H1 (cell line): ENCODE measurements around the gene SUCLG2. TPM values are rescaled to one million over a fixed set of nuclear protein-coding genes. Genes with fewer than 3 reads are reported as not detected.

Source experiments
- CTCF ChIA-PET: fragments of 300-600 bp; sonication (Branson Sonifier 250); formaldehyde crosslinking; loops from one replicate; lab custom pipeline; 2021; ENCODE audit not compliant: partially characterized antibody; lab: Charles Lee
- POLR2A ChIA-PET: fragments of 300-600 bp; sonication (Branson Sonifier 250); formaldehyde crosslinking; loops from one replicate; lab custom pipeline; 2021; ENCODE audit warnings: inconsistent platforms; ENCODE audit not compliant: partially characterized antibody; lab: Charles Lee
- DNase-seq, 2 experiments: peaks; one replicate each; pipeline versions ENCODE4 v3.0.0 to v3.0.0-alpha.2; 2010 to 2022; ENCODE audit warnings: low spot score in 2 of 2, low read depth in 1 of 2, mixed read lengths in 1 of 2
- FAIRE-seq: peaks from 2 replicates; lab custom pipeline; 2011; peaks lifted over from hg19 to GRCh38; lab: Jason Lieb, UNC
- H2AFZ ChIP-seq: 2 replicates; pipeline ENCODE4 v1.8.1; 2012; ENCODE audit warnings: low read length, inconsistent platforms
- H2AK5ac ChIP-seq: 2 replicates; pipeline ENCODE4 v1.6.1; 2013; ENCODE audit warnings: low read depth, low read length
- H2BK120ac ChIP-seq: replicated peaks from 2 replicates; pipeline ENCODE3; 2013; ENCODE audit warnings: low read depth, low read length, inconsistent platforms
- H2BK12ac ChIP-seq: 2 replicates; pipeline ENCODE4 v1.6.1; 2013; ENCODE audit warnings: low read depth, low read length
- H2BK15ac ChIP-seq: 2 replicates; pipeline ENCODE4 v1.6.1; 2013; ENCODE audit warnings: low read length
- H2BK20ac ChIP-seq: 2 replicates; pipeline ENCODE4 v1.6.1; 2013; ENCODE audit warnings: low read length
- H2BK5ac ChIP-seq: 2 replicates; pipeline ENCODE4 v1.6.1; 2013; ENCODE audit warnings: low read depth, low read length
- H3K14ac ChIP-seq: 2 replicates; pipeline ENCODE4 v1.6.1; 2013; ENCODE audit warnings: inconsistent platforms; ENCODE audit not compliant: insufficient read length
- H3K18ac ChIP-seq: 2 replicates; pipeline ENCODE4 v1.6.1; 2013; ENCODE audit warnings: low read length; ENCODE audit errors: extremely low read depth
- H3K23ac ChIP-seq: 2 replicates; pipeline ENCODE4 v1.6.1; 2013; ENCODE audit warnings: inconsistent platforms; ENCODE audit not compliant: insufficient read length
- H3K23me2 ChIP-seq: 2 replicates; pipeline ENCODE4 v1.6.1; 2013; ENCODE audit warnings: low read depth, low read length
- H3K27ac ChIP-seq: 2 replicates; pipeline ENCODE4 v1.6.1; 2011; ENCODE audit warnings: low read depth, low read length, inconsistent platforms
- H3K27me3 ChIP-seq, 4 experiments: replicated peaks in 1 of 4; 1 replicate in 1 of 4; 2 replicates in 3 of 4; pipeline versions ENCODE4 v1.6.1 to v1.8.1; 2011 to 2013; ENCODE audit warnings: low read length in 3 of 4, mild to moderate bottlenecking in 3 of 4, inconsistent platforms in 2 of 4, mixed read lengths in 2 of 4, moderate library complexity in 1 of 4; ENCODE audit not compliant: control insufficient read depth in 3 of 4, insufficient read depth in 3 of 4; ENCODE audit errors: extremely low read depth in 1 of 4
- H3K36me3 ChIP-seq, 4 experiments: 2 replicates each; pipeline versions ENCODE4 v1.6.1 to v1.8.1; 2011 to 2013; ENCODE audit warnings: mild to moderate bottlenecking in 4 of 4, low read length in 3 of 4, moderate library complexity in 2 of 4, control low read depth in 1 of 4, inconsistent platforms in 1 of 4; ENCODE audit not compliant: insufficient read depth in 4 of 4, control insufficient read depth in 2 of 4
- H3K4ac ChIP-seq: replicated peaks from 2 replicates; pipeline ENCODE3; 2013; ENCODE audit warnings: low read length, low read depth, mixed read lengths, inconsistent platforms; ENCODE audit not compliant: insufficient read length
- H3K4me1 ChIP-seq, 4 experiments: replicated peaks in 1 of 4; 1 replicate in 1 of 4; 2 replicates in 3 of 4; pipeline versions ENCODE4 v1.6.1 to v1.8.1; 2011 to 2013; ENCODE audit warnings: low read length in 3 of 4, inconsistent platforms in 2 of 4, mixed read lengths in 1 of 4; ENCODE audit not compliant: insufficient read depth in 4 of 4, control insufficient read depth in 3 of 4
- H3K4me2 ChIP-seq, 2 experiments: 2 replicates each; pipeline versions ENCODE4 v1.6.1 to v1.8.1; 2011 to 2013; ENCODE audit warnings: low read depth in 2 of 2, low read length in 2 of 2, control low read depth in 1 of 2, inconsistent platforms in 1 of 2, mild to moderate bottlenecking in 1 of 2; ENCODE audit not compliant: insufficient read depth in 1 of 2
- H3K4me3 ChIP-seq, 4 experiments: fragments of 200-600, 300-600 bp in 1 of 4; sonication (generic), shearing (Covaris generic), sonication (Bioruptor Twin) in 1 of 4; 2 replicates each; pipeline versions ENCODE4 v1.5.1 to v1.8.1; 2011 to 2016; ENCODE audit warnings: low read length in 4 of 4, low read depth in 3 of 4, control low read depth in 2 of 4, inconsistent platforms in 2 of 4, mild to moderate bottlenecking in 2 of 4, mixed read lengths in 1 of 4, moderate library complexity in 1 of 4; ENCODE audit not compliant: insufficient read depth in 2 of 4; ENCODE audit errors: extremely low read depth in 1 of 4
- H3K56ac ChIP-seq: replicated peaks from 2 replicates; pipeline ENCODE3; 2013; ENCODE audit warnings: low read depth, mild to moderate bottlenecking, mixed read lengths, low read length, inconsistent platforms; ENCODE audit not compliant: insufficient read length
- H3K79me1 ChIP-seq: 2 replicates; pipeline ENCODE4 v1.6.1; 2013; ENCODE audit warnings: low read depth, low read length, control low read depth
- H3K79me2 ChIP-seq, 2 experiments: 2 replicates each; pipeline versions ENCODE4 v1.6.1 to v1.8.1; 2012 to 2013; ENCODE audit warnings: low read length in 2 of 2, mild to moderate bottlenecking in 2 of 2, inconsistent platforms in 1 of 2; ENCODE audit not compliant: insufficient read depth in 2 of 2, control insufficient read depth in 1 of 2
- H3K9ac ChIP-seq, 4 experiments: replicated peaks in 1 of 4; 1 replicate in 1 of 4; 2 replicates in 3 of 4; pipeline versions ENCODE4 v1.6.1 to v1.8.1; 2011 to 2013; ENCODE audit warnings: low read depth in 3 of 4, low read length in 3 of 4, control low read depth in 2 of 4, mild to moderate bottlenecking in 2 of 4, moderate library complexity in 2 of 4, inconsistent platforms in 1 of 4; ENCODE audit errors: extremely low read depth in 1 of 4
- H3K9me3 ChIP-seq, 2 experiments: 2 replicates each; pipeline versions ENCODE4 v1.6.1 to v1.8.1; 2012 to 2013; ENCODE audit warnings: mild to moderate bottlenecking in 2 of 2, moderate library complexity in 2 of 2, control low read depth in 1 of 2, inconsistent platforms in 1 of 2, low read depth in 1 of 2, low read length in 1 of 2, mixed read lengths in 1 of 2; ENCODE audit not compliant: insufficient read depth in 2 of 2
- H4K20me1 ChIP-seq, 2 experiments: replicated peaks in 1 of 2; 2 replicates each; pipeline versions ENCODE3 to v1.8.1; 2011 to 2013; ENCODE audit warnings: inconsistent platforms in 2 of 2, low read length in 2 of 2, mild to moderate bottlenecking in 1 of 2; ENCODE audit not compliant: insufficient read depth in 2 of 2, control insufficient read depth in 1 of 2
- H4K5ac ChIP-seq: 2 replicates; pipeline ENCODE4 v1.6.1; 2013; ENCODE audit warnings: low read length, low read depth, mixed read lengths, inconsistent platforms; ENCODE audit not compliant: insufficient read length
- H4K8ac ChIP-seq: 2 replicates; pipeline ENCODE4 v1.8.0; 2013; ENCODE audit warnings: mild to moderate bottlenecking, moderate library complexity, low read length, inconsistent platforms; ENCODE audit not compliant: insufficient read depth; ENCODE audit errors: extremely low read depth
- H4K91ac ChIP-seq: replicated peaks from 2 replicates; pipeline ENCODE3; 2013; ENCODE audit warnings: low read length, mixed read lengths, inconsistent platforms; ENCODE audit not compliant: insufficient read length
- BACH1 ChIP-seq: IDR thresholded peaks from 2 replicates; pipeline ENCODE4 v1.6.1; 2012; ENCODE audit warnings: low read length, improper control_type of control experiment
- CBX5 ChIP-seq: fragments of 300-800, 300-1000 bp; sonication (generic); IDR thresholded peaks from 2 replicates; pipeline ENCODE4 v1.7.1; 2016; ENCODE audit warnings: antibody characterized with exemption, low read length, low read depth
- CEBPB ChIP-seq: IDR thresholded peaks from 2 replicates; pipeline ENCODE4 v1.6.1; 2012; ENCODE audit warnings: low read depth, low read length
- KDM4A ChIP-seq: IDR thresholded peaks from one replicate; pipeline ENCODE4 v1.7.1; 2012; ENCODE audit warnings: low read depth, mild to moderate bottlenecking, moderate library complexity, low read length, inconsistent platforms; ENCODE audit not compliant: severe bottlenecking
- MAFK ChIP-seq: IDR thresholded peaks from 2 replicates; pipeline ENCODE4 v1.6.1; 2012; ENCODE audit warnings: low read depth, mild to moderate bottlenecking, improper control_type of control experiment, low read length
- PHF8 ChIP-seq: fragments of 200-600 bp; sonication (generic); conservative IDR thresholded peaks from 2 replicates; pipeline ENCODE4 v1.7.1; 2012; ENCODE audit warnings: low read depth, mild to moderate bottlenecking, inconsistent platforms, low read length, moderate library complexity
- POLR2AphosphoS5 ChIP-seq: IDR thresholded peaks from 2 replicates; pipeline ENCODE4 v1.6.1; 2011; ENCODE audit warnings: low read depth, low read length
- RFX5 ChIP-seq: IDR thresholded peaks from 2 replicates; pipeline ENCODE4 v1.6.1; 2011; ENCODE audit warnings: low read depth, low read length, improper control_type of control experiment, borderline replicate concordance
- RXRA ChIP-seq: IDR thresholded peaks from 2 replicates; pipeline ENCODE4 v1.6.1; 2011; ENCODE audit warnings: low read depth, mild to moderate bottlenecking, low read length, moderate library complexity; ENCODE audit not compliant: insufficient read depth
- SAP30 ChIP-seq: fragments of 300-600 bp; sonication (generic); IDR thresholded peaks from 2 replicates; pipeline ENCODE4 v1.7.1; 2012; ENCODE audit warnings: low read length, moderate library complexity, mild to moderate bottlenecking, inconsistent platforms; ENCODE audit not compliant: insufficient read depth, insufficient replicate concordance
- SIN3A ChIP-seq, 2 experiments: IDR thresholded peaks in 1 of 2; conservative IDR thresholded peaks in 1 of 2; 2 replicates each; pipeline ENCODE4 v1.6.1; 2011 to 2012; ENCODE audit warnings: low read length in 2 of 2, improper control_type of control experiment in 1 of 2, low read depth in 1 of 2, mild to moderate bottlenecking in 1 of 2
- SP1 ChIP-seq: IDR thresholded peaks from 2 replicates; pipeline ENCODE4 v1.6.1; 2011; ENCODE audit warnings: low read depth, low read length
- WGBS, 2 experiments: shearing (Covaris generic) in 1 of 2; methylation state at CpG; one replicate each; pipeline versions ENCODE4 v1.1.6 to v1.1.7; 2013 to 2015; ENCODE audit warnings: low lambda C conversion rate in 2 of 2, mixed read lengths in 2 of 2, inconsistent platforms in 1 of 2, low coverage in 1 of 2, missing lambda C conversion rate in 1 of 2; ENCODE audit not compliant: insufficient replicate concordance in 2 of 2, insufficient coverage in 1 of 2, insufficient read length in 1 of 2; ENCODE audit errors: extremely low coverage in 1 of 2, missing lambda C conversion rate in 1 of 2; 5-methylcytosine and 5-hydroxymethylcytosine counted together
- polyA plus RNA-seq, 7 experiments: library from polyadenylated mRNA; depleted of rRNA in 3 of 7; stranded (reverse) in 5 of 7; unstranded in 2 of 7; fragments of >200 nt in 5 of 7; fragments of 200-250 nt in 2 of 7; gene quantifications; 1 replicate in 5 of 7; 2 replicates in 1 of 7; 4 replicates in 1 of 7; pipeline versions ENCODE4 v1.2.1 to v1.2.3, GENCODE V29; 2011 to 2013; ENCODE audit warnings: missing spikeins in 2 of 7, mixed read lengths in 2 of 7
- total RNA-seq: library from RNA; stranded (reverse); fragmentation: NEBNext Ultra II Directional; extraction: Animal tissue kit (Norgen Biotek cat#: 25700); gene quantifications from 2 replicates; pipeline ENCODE4 v1.2.1, GENCODE V29; 2021

The SUCLG2 gene
- total and polyA plus RNA-seq, 2 of the 8 experiments (the other 6 are each of a cell fraction or from before 2014, with no cell fraction given): 12.9 to 46.2 TPM

DNA sequence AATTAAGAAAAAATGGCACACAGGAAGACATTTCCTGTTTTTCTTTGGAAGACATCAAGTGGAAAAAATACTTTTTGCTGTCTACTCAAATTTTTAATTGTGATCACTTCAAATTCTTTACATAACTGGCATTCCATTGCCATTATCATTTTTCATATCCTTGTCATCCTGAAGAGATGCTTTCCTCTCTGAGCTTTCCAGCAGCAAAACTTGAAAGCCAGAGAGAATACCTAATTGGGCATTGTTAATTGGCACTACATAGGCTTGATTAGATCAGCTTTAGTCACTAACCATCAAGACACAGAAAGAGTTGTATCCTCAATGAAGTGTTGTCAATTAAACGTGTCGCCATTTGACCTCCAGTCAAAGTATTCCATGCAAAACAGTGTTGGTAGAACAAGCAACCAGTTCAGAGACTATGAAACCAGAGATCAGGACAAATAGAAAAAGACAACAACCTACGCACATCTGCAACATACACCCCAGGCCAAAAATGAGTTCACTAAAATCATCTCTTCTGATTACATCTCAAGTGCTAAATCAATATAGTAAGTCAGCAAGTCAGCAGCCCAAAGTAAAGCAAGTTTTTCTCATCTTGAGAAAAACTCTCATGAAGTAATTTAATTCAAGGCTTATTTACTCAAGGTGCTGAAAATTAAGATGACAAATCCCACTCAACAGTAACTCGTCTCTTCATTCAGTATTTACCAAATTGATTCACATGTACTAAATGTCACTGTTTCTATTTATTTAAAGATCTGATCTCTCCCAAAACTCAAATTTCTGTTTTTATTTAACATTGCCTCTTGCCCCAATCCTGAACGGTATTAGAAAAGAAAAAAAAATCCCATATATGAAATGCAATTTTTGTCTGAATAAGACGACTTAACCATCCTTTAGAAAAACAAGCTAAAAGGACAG lies 123.0 kb downstream of the SUCLG2 start:
- H3K4me1 ChIP-seq: peaks cover 0 to 3% (median 0%) of the 10 kb centered on the region in 4 experiments; a peak in 1 of 7 replicates
- H2AFZ ChIP-seq: no peak overlapping the region
- 86% methylated on average over 6 of the region's 6 CpGs; no CpG with 5 or more reads in 1 of the 2 experiments for WGBS, 2 experiments
- H3K23me2 ChIP-seq: no peaks in the 10 kb centered on the region
- no peaks in the 10 kb centered on the region for H3K79me2 ChIP-seq
- H3K9ac ChIP-seq: no peak overlapping the region
- H3K27me3 ChIP-seq: no peaks in the 10 kb centered on the region
- H3K56ac ChIP-seq: no peak overlapping the region
- no peak overlapping the region for H2BK15ac ChIP-seq
- DNase-seq (no peak), FAIRE-seq (no peak)
- H4K20me1 ChIP-seq: peaks cover 0 to 2% of the 10 kb centered on the region in 2 experiments
- H4K8ac ChIP-seq: no peak overlapping the region
- H2BK120ac ChIP-seq: no peak overlapping the region
- no peak overlapping the region for H3K18ac ChIP-seq
- POLR2A ChIA-PET: no interaction called here
- no peak overlapping the region for H3K27ac ChIP-seq
- H3K14ac ChIP-seq: no peak overlapping the region
- H3K36me3 ChIP-seq: peaks cover 0 to 2% (median 0%) of the 10 kb centered on the region in 4 experiments; a peak in 3 of 8 replicates
- H3K79me1 ChIP-seq: no peaks in the 10 kb centered on the region; the same call in 1 of the 2 replicates
- no peak overlapping the region for H3K4me3 ChIP-seq
- H3K4me2 ChIP-seq: no peak overlapping the region
- no peak overlapping the region for H2BK20ac ChIP-seq
- no peak overlapping the region for H4K91ac ChIP-seq
- no peak overlapping the region for H2BK12ac ChIP-seq
- CTCF ChIA-PET: interaction anchor here (0.6 to 0.9 kb wide), 2 partner anchors 129 to 259 kb away, joined by 3 read pairs; no protein-coding TSS in a partner anchor
- H3K23ac ChIP-seq: no peak overlapping the region
- H2AK5ac ChIP-seq: no peak overlapping the region
- no peak overlapping the region for H3K4ac ChIP-seq
- H2BK5ac ChIP-seq: no peak overlapping the region
- no peak overlapping the region for H4K5ac ChIP-seq
- H3K9me3 ChIP-seq: no peaks in the 10 kb centered on the region
- TF ChIP-seq PHF8 (no peak), SAP30 (no peak), BACH1 (no peak), SIN3A (conservative IDR thresholded peaks at IDR 0.05 in 1 of 2, IDR thresholded peaks at IDR 0.05 in 1 of 2; ENCODE audit: low read depth in 1 of 2, low read length in 2 of 2) (no peak), POLR2AphosphoS5 (no peak), RFX5 (no peak), KDM4A (no peak), SP1 (no peak), RXRA (no peak), CEBPB (no peak), MAFK (no peak), CBX5 (no peak)
